ENCODE results near the gene AFF4. TPM values are rescaled to one million over a fixed set of nuclear protein-coding genes. Genes with fewer than 3 reads are reported as not detected.
"Not testable (repeated sequence)": the region's sequence is repeated elsewhere in the genome, so short reads cannot be mapped to it uniquely, and the experiment has no call there.

Gene AFF4
- total RNA-seq, 2 donors from 2014 or later, result 33.3 to 58.1 TPM

DNA sequence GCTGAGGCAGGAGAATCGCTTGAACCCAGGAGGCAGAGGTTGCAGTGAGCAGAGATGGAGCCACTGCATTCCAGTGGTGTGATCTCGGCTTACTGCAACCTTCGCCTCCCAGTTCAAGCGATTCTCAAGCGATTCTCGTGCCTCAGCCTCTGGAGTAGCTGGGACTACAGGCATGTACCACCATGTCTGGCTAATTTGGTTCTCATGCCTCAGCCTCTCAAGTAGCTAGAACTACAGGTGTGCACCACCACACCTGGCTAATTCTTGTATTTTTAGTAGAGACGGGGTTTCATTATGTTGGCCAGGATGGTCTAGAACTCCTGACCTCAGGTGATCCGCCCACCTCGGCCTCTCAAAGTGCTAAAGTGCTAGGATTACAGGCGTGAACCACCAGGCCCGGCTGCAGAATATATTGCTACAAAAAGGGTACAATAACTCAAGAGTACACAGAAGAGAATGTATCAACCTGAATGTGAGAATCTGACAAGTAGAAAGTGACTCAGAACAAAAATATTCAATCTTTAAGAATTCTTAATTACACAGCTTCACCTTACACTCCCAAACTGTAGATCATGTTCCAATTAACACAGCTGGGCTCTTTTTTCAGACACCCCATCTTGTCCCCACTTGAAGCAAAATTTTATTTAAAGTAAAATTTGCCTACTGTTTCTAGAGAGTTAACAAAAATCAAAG, 2.2 kb downstream of the AFF4 start:
- intact Hi-C loops (cut with DNase I), result loop anchor here in 1 of 2 donors (10.0 kb wide), 1 partner anchor 64 kb away; the partner anchor contains the start of gene ZCCHC10

GRCh38 chr5:132956166-132956799, 7.2 kb downstream of the AFF4 start:
- intact Hi-C loops (cut with DNase I); ATAC-seq; DNase-seq: not testable (repeated sequence)

More for the DNA sequence above, 2.2 kb downstream of the AFF4 start:
- DNase-seq, ATAC-seq: not testable (repeated sequence)

DNA sequence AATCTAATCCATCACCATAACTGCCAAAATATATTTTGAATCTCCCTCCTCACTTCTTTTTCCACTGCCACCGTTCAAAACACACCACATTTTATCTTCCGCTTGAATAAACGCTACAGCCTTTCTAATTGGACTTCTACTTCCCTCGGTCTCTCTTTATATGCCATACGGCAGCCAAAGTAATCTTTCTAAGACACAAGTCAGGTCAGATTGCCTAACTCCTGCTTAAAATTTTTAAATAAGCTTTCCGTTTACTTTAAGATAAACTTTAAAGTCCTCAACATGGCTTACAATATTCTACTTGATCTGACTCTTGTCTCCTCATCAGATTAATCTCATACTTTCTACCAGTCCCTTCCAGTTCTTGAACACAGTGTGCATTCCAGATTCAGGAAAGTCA, 9.7 kb downstream of the AFF4 start:
- intact Hi-C loops (cut with DNase I), result no loop called here
- ATAC-seq (no peak), DNase-seq (no peak)

- DNase-seq, result no peak
- ATAC-seq, result no peak
- intact Hi-C loops (cut with DNase I), result no loop called here
Measured at GRCh38 chr5:132952829-132953228, 10.6 kb downstream of the AFF4 start.

GRCh38 chr5:132951897-132952296, 11.5 kb downstream of the AFF4 start:
- ATAC-seq, result no peak
- intact Hi-C loops (cut with DNase I), result no loop called here

DNA sequence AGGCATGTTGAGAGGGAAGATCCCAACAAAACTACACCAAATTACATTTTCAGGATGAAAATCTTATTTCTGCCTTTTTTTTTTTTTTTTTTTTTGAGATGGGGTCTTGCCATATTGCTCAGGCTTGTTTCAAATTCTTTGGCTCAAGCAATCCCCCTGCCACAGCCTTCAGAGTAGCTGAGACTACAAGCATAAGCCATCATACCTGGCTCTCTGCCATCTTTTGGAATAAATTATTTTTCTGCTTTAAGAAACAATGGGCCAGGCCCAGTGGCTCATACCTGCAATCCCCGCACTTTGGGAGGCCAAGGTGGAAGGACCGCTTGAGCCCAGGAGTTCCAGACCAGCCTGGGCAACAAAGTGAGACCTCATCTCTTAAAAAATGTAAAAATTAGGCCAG, 14.3 kb downstream of the AFF4 start:
- no peak for ATAC-seq

More at GRCh38 chr5:132951897-132952296, 11.5 kb downstream of the AFF4 start:
- DNase-seq, result no peak

DNA sequence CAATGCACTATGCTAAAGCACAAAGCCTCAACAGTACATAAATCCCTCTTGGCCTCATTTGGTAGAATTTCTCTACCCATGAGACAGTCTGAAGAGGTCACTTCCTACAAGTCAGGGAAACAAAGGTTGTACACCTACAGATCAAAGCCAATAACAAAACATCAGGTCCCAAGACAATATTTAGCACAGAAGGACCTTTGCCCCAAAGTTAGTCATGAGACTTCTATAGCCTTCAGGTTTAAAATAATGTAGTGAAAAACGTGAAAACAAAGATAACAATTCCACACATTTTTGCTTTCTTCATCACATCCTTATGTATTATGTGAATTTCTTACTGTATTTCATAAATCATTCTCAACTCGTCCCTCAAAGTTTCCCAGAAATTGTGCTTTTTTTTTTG, 15.8 kb downstream of the AFF4 start:
- ATAC-seq (no peak), DNase-seq (no peak)
- intact Hi-C loops (cut with DNase I), result no loop called here

More for the DNA sequence above, 14.3 kb downstream of the AFF4 start:
- intact Hi-C loops (cut with DNase I), result no loop called here
- DNase-seq, result no peak

DNA sequence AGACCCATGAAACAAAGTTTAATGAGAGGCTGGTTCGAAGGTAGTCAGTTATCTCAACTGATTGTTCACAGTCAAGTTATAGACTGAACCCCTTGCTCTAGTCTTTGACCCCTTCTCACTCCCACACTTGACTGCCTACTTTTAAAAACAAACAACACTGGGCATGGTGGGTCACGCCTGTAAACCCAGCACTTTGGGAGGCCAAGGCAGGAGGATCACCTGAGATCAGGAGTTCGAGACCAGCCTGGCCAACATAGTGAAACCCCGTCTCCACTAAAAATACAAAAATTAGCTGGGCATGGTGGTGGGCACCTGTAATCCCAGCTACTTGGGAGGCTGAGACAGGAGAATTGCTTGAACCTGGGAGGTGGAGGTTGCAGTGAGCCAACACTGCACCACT, 18.1 kb downstream of the AFF4 start:
- ATAC-seq; intact Hi-C loops (cut with DNase I): not testable (repeated sequence)

GRCh38 chr5:132943362-132944022, 19.9 kb downstream of the AFF4 start:
- intact Hi-C loops (cut with DNase I), result no loop called here
- DNase-seq (no peak), ATAC-seq (no peak)

More for the DNA sequence above, 18.1 kb downstream of the AFF4 start:
- not testable (repeated sequence) for DNase-seq

- no peak for DNase-seq
- intact Hi-C loops (cut with DNase I), result no loop called here
Measured at GRCh38 chr5:132941331-132941730, 22.1 kb downstream of the AFF4 start.

GRCh38 chr5:132928062-132928407, 35.4 kb downstream of the AFF4 start:
- DNase-seq, result no peak
- ATAC-seq, result no peak

More at GRCh38 chr5:132941331-132941730, 22.1 kb downstream of the AFF4 start:
- no peak for ATAC-seq

GRCh38 chr5:132927355-132928061, 35.9 kb downstream of the AFF4 start:
- DNase-seq, result no peak
- intact Hi-C loops (cut with DNase I), result no loop called here
- ATAC-seq, result no peak

More at GRCh38 chr5:132928062-132928407, 35.4 kb downstream of the AFF4 start:
- intact Hi-C loops (cut with DNase I), result no loop called here

- intact Hi-C loops (cut with DNase I), result no loop called here
- DNase-seq (no peak), ATAC-seq (no peak)
Measured at GRCh38 chr5:132926437-132926836, 37.0 kb downstream of the AFF4 start.

- intact Hi-C loops (cut with DNase I), result no loop called here
- DNase-seq, result no peak
- ATAC-seq, result no peak
Measured at GRCh38 chr5:132916086-132916485, 47.3 kb downstream of the AFF4 start.

- intact Hi-C loops (cut with DNase I), result no loop called here
- ATAC-seq (no peak), DNase-seq (no peak)
Measured at GRCh38 chr5:132915681-132916080, 47.8 kb downstream of the AFF4 start.

GRCh38 chr5:132909702-132910101, 53.7 kb downstream of the AFF4 start:
- intact Hi-C loops (cut with DNase I), result no loop called here
- DNase-seq, result no peak
- ATAC-seq, result no peak

- ATAC-seq (no peak), DNase-seq (no peak)
- intact Hi-C loops (cut with DNase I), result no loop called here
Measured at GRCh38 chr5:132907161-132907560, 56.3 kb downstream of the AFF4 start.

GRCh38 chr5:132905938-132906337, 57.5 kb downstream of the AFF4 start:
- intact Hi-C loops (cut with DNase I), result no loop called here
- no peak for ATAC-seq

GRCh38 chr5:132901730-132902129, 61.7 kb downstream of the AFF4 start:
- ATAC-seq, result no peak
- DNase-seq, result no peak
- intact Hi-C loops (cut with DNase I), result no loop called here

More at GRCh38 chr5:132905938-132906337, 57.5 kb downstream of the AFF4 start:
- DNase-seq, result no peak

- intact Hi-C loops (cut with DNase I), result no loop called here
- ATAC-seq (no peak), DNase-seq (no peak)
Measured at GRCh38 chr5:132901036-132901435, 62.4 kb downstream of the AFF4 start.
